ENCODE data around the gene GANC. TPM values are rescaled to one million over a fixed set of nuclear protein-coding genes. Genes with fewer than 3 reads are reported as not detected.

GANC gene
- total and polyA plus RNA-seq, 2 donors (not counting 1 experiment from before 2014, with no cell fraction given): 15.1 to 24.6 TPM

GRCh38 chr15:42359985-42360384, 87.0 kb downstream of the GANC start:
- no peak for DNase-seq (ENCODE audit: low read depth in 2 of 2)
- Histone ChIP-seq H2AFZ (ENCODE audit: low read length) (no peak overlapping the region), H4K20me1 (ENCODE audit: control insufficient read depth, extremely low read depth, insufficient read depth, low read length) (no peaks in the 10 kb centered on the region), H3K4me2 (ENCODE audit: extremely low read depth, insufficient read depth, low read length) (no peak overlapping the region), H3K9me3 (ENCODE audit: control insufficient read depth, insufficient read depth, low read depth, low read length) (no peaks in the 10 kb centered on the region), H3K79me2 (ENCODE audit: control insufficient read depth, insufficient read depth, low read length) (no peaks in the 10 kb centered on the region), H3K27me3 (ENCODE audit: control insufficient read depth, insufficient read depth, low read length) (no peaks in the 10 kb centered on the region), H3K9ac (ENCODE audit: insufficient read depth, low read length) (no peak overlapping the region), H3K36me3 (ENCODE audit: control insufficient read depth, insufficient read depth, low read length) (no peaks in the 10 kb centered on the region), H3K4me1 (ENCODE audit: control insufficient read depth, extremely low read depth, insufficient read depth, low read length) (no peaks in the 10 kb centered on the region), H3K4me3 (replicated peaks in 1 of 4; ENCODE audit: control extremely low read depth in 1 of 4, insufficient read depth in 1 of 4, low read depth in 3 of 4, low read length in 4 of 4) (no peak overlapping the region), H3K27ac (ENCODE audit: insufficient read depth, low read length) (no peak overlapping the region)
- TF ChIP-seq CTCF (conservative IDR thresholded peaks at IDR 0.05 in 1 of 2, IDR thresholded peaks at IDR 0.05 in 1 of 2; ENCODE audit: low read depth in 1 of 2, low read length in 2 of 2) (no peak), EZH2 (IDR thresholded peaks at IDR 0.05; ENCODE audit: low read length, missing control alignments) (no peak)

DNA sequence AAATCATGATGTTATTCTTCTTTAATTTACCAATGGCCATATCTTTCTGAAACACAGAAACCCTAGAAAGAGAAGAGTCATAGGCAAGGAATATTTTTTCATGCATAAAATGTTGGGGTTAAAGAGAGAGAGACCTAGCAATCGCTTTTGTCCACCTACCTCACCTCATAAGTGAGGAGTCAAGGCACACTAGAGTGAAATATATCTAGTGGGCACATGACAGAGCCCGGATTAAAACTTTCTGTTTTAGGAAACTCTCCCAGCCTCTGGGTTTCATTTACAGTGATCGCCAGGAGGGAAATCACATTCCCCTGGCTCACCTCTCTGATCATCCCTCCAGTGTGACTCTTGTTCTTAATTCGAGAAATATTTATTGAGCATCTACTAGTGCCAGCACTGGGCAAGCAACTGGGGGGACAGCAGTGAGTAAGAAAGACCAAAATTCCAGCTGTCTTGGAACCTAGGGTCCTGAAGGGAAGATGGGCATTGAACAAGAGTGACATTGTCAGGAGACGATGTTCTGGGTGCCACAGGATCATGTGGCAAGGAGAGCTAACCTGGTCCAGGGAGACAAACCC, 87.6 kb downstream of the GANC start:
- Histone ChIP-seq H4K20me1 (ENCODE audit: control insufficient read depth, extremely low read depth, insufficient read depth, low read length) (no peaks in the 10 kb centered on the region), H3K4me3 (replicated peaks in 1 of 4; ENCODE audit: control extremely low read depth in 1 of 4, insufficient read depth in 1 of 4, low read depth in 3 of 4, low read length in 4 of 4) (no peak overlapping the region), H2AFZ (ENCODE audit: low read length) (no peak overlapping the region), H3K27me3 (ENCODE audit: control insufficient read depth, insufficient read depth, low read length) (no peaks in the 10 kb centered on the region), H3K36me3 (ENCODE audit: control insufficient read depth, insufficient read depth, low read length) (no peaks in the 10 kb centered on the region), H3K4me2 (ENCODE audit: extremely low read depth, insufficient read depth, low read length) (no peak overlapping the region), H3K9me3 (ENCODE audit: control insufficient read depth, insufficient read depth, low read depth, low read length) (no peaks in the 10 kb centered on the region), H3K27ac (ENCODE audit: insufficient read depth, low read length) (no peak overlapping the region), H3K4me1 (ENCODE audit: control insufficient read depth, extremely low read depth, insufficient read depth, low read length) (no peaks in the 10 kb centered on the region), H3K79me2 (ENCODE audit: control insufficient read depth, insufficient read depth, low read length) (no peaks in the 10 kb centered on the region), H3K9ac (ENCODE audit: insufficient read depth, low read length) (no peak overlapping the region)
- TF ChIP-seq CTCF (conservative IDR thresholded peaks at IDR 0.05 in 1 of 2, IDR thresholded peaks at IDR 0.05 in 1 of 2; ENCODE audit: low read depth in 1 of 2, low read length in 2 of 2) (no peak), EZH2 (IDR thresholded peaks at IDR 0.05; ENCODE audit: low read length, missing control alignments) (no peak)
- DNase-seq (ENCODE audit: low read depth in 2 of 2): no peak

DNA sequence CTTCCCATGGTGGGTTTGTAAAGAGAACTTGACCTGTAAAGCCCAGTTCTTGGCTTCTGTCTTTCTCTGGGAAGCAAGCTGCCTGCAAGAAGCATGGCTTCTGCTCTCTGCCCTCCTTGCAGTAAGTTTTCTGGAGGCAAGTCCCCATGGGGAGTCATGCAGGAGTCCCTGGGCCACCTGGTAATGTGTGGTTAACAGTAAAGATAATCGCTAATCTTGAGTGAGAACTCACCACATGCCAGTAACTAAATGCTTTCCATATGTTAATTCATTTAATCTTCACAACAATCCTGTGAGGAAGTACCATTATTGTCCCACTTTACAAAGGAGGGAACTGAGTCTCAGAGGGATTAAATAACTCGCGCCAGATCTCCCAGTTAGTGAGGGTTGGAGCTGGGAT, 90.5 kb downstream of the GANC start:
- H4K20me1 ChIP-seq (ENCODE audit: control insufficient read depth, extremely low read depth, insufficient read depth, low read length): no peaks in the 10 kb centered on the region
- no peaks in the 10 kb centered on the region for H3K79me2 ChIP-seq (ENCODE audit: control insufficient read depth, insufficient read depth, low read length)
- H2AFZ ChIP-seq (ENCODE audit: low read length): no peak overlapping the region
- no peak overlapping the region for H3K4me2 ChIP-seq (ENCODE audit: extremely low read depth, insufficient read depth, low read length)
- H3K4me3 ChIP-seq (replicated peaks in 1 of 4; ENCODE audit: control extremely low read depth in 1 of 4, insufficient read depth in 1 of 4, low read depth in 3 of 4, low read length in 4 of 4): no peak overlapping the region
- H3K27ac ChIP-seq (ENCODE audit: insufficient read depth, low read length): no peak overlapping the region
- TF ChIP-seq CTCF (conservative IDR thresholded peaks at IDR 0.05 in 1 of 2, IDR thresholded peaks at IDR 0.05 in 1 of 2; ENCODE audit: low read depth in 1 of 2, low read length in 2 of 2) (no peak), EZH2 (IDR thresholded peaks at IDR 0.05; ENCODE audit: low read length, missing control alignments) (no peak)
- H3K27me3 ChIP-seq (ENCODE audit: control insufficient read depth, insufficient read depth, low read length): no peaks in the 10 kb centered on the region
- no peak for DNase-seq (ENCODE audit: low read depth in 2 of 2)
- no peaks in the 10 kb centered on the region for H3K36me3 ChIP-seq (ENCODE audit: control insufficient read depth, insufficient read depth, low read length)
- no peak overlapping the region for H3K9ac ChIP-seq (ENCODE audit: insufficient read depth, low read length)
- no peaks in the 10 kb centered on the region for H3K9me3 ChIP-seq (ENCODE audit: control insufficient read depth, insufficient read depth, low read depth, low read length)
- no peaks in the 10 kb centered on the region for H3K4me1 ChIP-seq (ENCODE audit: control insufficient read depth, extremely low read depth, insufficient read depth, low read length)
